HG02610 (cell line): ENCODE data around the gene TTC6.

Experiments used
- ATAC-seq: cut with Tn5 transposase; IDR thresholded peaks from one replicate; pipeline ENCODE4 v1.9.1; 2021; ENCODE audit warnings: mild to moderate bottlenecking, moderate library complexity; ENCODE audit not compliant: unreplicated experiment

The TTC6 gene

GRCh38 chr14:37585971-37586796, 9.2 kb upstream of the TTC6 start:
- ATAC-seq = no peak

DNA sequence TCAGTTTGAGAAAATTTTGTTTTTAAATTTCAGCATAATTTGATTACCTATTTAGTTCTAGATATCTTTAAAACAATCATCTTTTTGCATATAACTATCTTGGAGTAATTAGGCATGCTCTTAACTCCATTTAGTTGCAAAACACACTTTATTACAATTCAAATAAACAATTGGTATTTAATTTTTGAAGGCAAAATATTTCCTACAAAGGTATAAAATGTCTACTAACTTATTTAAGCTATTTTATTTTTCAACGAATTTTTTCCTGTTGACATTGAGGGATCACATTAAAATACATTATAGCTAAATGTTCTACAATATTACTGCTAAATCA, 8.7 kb upstream of the TTC6 start:
- no peak for ATAC-seq

- no peak for ATAC-seq
Observed at GRCh38 chr14:37587131-37587803, 8.2 kb upstream of the TTC6 start.

- ATAC-seq = no peak
Observed at GRCh38 chr14:37587881-37588666, 7.4 kb upstream of the TTC6 start.

DNA sequence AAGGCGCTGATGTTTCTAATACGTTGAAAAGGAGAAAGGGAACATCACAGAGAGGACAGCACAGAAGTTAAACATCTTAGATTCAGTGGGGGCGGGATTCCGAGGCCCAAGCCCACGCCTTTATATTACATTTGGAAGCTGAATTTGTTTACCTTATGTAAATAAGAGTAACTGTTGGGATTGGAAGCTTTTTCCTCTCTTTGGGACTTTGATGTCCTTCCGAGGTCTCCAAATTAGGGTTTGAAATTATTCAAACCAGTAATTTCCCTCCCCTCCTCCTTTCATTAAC, 6.8 kb upstream of the TTC6 start:
- no peak for ATAC-seq

DNA sequence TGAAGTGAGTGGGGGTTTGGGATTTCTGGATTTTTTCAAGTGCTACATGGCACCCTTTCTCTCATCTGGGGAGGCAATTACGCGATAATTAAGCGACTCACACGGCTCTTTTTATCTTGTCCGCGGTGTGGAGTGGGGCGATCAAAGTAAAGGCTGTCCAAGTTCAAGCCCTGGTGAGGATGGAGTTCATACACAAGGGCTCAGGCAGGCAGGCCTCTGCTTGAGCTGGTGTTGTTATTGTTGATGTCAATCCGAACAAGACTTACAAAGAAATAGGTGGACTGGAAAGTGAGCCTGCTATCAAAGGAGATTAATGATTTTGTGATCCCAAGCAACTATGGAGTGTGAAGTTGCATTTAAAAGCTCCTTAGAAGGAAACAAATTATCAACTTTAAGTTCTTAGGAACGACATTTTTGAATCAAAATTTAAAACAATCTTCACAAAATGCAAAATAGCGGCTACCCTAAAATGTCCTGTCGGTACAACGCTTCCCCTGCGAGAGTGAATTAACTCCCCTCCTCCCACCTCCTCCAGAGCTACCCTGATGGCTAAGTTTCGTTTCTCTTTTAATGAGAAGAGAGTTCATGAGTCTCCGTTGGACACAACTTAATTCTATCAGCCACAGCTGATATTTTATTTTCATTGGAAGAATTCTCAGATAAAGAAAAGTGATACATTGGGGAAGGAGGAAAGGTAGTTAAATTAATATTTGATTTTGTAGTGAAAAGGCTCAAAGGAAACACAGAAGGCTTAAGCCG, 6.3 kb upstream of the TTC6 start:
- ATAC-seq = no peak

DNA sequence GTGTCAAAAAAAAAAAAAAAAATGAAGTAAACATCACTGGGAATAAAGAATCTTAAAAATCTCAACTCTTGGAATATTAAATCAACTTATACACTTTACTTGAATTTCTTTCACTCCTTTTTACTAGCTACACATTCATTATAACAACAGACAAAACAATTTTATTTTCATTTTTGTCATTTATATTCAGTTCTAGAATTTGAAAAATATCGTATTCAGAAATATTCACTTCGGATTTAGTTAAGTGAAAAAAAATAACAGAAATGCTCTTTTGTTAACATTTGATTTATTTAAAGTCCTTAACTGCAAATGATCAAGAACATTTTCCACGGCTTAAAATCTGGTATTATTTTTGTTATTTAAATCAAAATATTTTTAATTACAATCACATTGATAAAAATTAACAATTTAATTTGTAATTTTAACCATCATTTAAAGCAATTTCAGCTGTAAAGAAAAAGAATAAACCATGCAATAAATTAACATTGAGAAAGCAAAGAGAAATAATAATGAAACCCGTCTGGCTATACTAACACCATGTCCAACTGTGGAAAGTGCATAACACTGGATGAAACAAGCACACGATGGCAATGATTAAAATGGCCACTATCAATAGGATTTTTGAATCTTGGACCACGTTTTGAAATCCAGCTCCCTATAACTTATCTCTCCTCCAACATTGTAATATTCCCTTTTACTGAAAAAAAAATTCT, 5.6 kb upstream of the TTC6 start:
- no peak for ATAC-seq

GRCh38 chr14:37590428-37591139, 4.8 kb upstream of the TTC6 start:
- ATAC-seq = no peak

DNA sequence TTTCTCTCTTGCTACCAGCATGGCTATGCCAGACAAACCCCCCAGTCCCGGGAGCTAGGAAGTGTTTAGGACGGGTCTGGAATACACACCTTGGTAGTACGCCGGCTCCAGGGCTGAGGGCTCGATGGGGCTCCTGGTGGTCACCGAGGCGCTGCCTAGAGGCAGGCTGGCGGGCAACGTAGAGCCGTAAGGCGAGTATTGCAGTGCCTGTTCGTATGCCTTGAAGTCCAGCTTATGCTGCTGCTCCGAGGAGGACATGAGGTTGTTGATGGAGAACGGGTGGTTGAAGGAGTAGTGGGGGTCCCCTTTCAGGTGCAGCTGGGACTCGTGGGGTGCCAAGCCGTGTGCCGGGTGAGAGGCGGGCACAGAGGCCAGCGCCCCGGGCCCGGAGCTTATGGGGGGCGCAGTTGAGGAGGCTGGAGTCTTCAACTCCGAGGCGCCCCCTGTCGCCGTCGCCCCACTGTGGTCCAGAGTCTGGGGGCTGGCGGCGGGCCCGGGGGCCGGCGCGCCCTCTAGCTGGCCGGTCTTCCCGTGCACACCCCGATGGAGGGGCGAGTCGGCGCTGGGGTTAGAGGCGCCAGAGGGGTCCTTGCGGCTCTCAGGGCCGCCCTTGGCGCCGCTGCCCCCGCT, 4.0 kb upstream of the TTC6 start:
- no peak for ATAC-seq

DNA sequence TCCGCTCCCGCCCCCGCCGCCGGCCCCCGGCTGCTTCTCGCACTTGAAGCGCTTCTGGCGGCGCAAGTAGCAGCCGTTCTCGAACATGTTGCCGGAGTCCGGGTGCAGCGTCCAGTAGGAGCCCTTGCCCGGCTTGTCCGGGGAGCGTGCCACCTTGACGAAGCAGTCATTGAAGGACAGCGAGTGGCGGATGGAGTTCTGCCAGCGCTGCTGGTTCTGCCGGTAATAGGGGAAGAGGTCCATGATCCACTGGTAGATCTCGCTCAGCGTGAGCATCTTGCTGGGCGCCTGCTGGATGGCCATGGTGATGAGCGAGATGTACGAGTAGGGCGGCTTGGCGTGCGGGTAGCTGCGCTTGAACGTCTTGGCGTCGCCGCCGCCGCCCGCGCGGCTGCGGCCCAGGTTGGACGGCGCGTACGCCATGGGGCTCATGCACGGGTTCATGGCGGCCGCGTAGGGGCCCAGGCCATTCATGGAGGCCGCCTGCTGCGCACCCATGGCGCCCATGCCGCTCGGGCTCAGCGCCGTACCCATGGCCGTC, 3.4 kb upstream of the TTC6 start:
- no peak for ATAC-seq

DNA sequence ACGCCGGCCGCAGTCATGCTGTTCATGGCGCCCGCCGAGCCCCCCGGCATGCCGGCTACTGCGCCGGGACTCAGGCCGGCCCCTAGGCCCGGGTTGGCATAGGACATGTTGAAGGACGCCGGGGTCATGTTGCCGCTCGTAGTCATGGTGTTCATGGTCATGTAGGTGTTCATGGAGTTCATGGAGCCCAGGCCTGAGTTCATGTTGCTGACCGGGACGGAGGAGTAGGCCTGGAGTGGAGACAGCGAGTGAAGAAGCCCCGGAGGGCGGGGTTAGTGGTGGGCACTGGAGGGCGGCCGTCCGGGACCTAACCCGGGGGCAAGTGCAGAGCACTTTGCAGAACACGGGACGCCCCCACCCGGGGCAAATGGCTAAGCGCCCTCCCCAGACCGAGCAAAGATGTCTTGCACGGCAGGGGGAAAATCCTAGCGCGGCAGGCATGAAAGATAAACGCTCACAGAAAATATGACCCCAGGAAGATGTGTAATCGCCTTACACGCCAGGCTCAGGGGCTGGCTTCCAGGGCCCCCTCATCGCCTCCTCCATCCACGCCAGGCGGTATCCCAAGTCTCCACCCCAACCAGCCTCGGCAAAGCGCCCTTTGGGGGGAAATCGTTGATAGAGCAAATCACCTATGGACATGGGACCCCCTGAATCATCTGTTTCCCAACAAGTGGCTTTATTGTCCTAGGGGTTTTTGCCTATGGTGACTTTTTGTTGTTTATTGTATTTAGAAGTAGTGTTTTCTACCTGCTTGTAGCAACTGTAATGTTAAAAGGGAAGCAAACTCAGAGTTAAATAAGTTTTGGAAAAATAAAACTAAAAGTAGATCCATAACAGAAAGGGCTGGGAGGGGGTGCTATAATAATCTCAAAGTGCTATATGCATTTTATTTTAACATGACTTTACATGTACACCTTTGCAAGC, 2.7 kb upstream of the TTC6 start:
- ATAC-seq = no peak

DNA sequence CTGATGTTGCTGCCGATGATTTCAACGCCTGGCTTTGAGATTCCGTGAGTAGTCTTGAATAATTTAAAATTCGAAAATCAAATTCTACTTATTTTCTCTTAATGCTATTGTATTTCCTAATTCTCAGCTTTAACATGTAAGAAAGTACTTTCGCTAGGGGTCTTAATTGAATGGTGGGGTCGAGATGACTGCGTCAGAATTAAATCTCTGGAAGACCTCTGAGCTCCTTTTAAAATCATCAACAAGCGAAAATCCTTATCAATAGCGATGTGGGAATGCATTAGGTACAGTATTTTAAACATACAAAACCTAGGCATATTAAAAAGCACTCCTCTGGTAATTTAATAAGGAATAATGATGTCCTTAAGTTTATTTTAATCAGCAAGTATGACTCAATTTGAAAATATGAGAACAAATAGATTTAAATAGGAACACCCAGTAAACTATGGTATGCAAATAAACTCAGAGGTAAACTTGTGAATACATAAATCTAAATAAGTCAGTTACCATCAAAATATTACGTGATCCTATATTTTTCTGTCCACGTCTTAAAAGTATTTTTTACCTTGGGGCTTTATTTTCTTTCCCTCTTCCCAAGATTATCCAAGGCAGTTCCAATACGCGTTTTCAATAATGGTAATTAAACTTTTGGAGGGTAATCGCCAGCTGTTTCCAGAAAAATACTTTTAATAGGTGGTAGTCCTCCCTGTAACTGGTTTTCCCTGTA, 1.8 kb upstream of the TTC6 start:
- ATAC-seq = no peak

GRCh38 chr14:37594238-37594970, 1.0 kb upstream of the TTC6 start:
- no peak for ATAC-seq

DNA sequence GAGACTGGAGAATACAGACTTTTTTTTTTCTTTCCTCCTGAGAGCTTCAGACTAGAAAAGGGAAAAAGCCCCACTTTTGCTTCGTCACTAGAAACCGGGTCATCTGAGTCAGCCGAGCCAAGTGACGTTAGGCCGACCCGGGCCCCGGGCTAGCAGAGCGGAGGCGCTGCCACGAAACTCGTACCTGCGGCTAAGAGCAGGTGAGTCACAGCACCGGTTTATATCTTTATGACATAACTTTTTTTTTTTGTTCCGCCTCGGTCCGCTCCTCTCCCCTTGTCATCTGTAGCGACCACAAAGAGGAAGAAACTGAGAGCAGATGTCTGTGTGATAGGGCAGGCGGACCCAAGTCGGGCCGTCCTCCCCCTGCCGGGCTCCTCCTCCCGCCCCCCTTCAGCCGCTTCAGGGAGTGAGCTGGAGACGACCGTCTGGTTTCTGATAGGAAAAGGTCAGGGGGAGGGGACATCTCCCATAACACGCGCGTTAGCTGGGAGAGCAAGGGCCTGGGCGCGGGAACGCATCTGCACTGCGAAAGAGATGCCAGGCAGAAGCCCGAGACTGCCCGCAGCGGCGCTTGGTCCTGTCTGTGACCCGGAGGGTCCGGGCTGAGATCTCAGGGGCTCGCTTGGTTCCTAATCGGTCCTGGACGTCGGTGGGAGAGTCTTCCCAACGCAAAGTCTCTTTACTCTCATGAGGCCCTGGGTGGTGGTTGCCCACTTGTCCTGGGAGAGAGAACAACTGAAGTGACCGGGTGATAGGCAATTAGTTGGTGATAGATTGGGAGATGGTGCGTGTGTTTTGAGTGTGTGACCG, 586 bp downstream of the TTC6 start:
- ATAC-seq = peak; percentile 89

DNA sequence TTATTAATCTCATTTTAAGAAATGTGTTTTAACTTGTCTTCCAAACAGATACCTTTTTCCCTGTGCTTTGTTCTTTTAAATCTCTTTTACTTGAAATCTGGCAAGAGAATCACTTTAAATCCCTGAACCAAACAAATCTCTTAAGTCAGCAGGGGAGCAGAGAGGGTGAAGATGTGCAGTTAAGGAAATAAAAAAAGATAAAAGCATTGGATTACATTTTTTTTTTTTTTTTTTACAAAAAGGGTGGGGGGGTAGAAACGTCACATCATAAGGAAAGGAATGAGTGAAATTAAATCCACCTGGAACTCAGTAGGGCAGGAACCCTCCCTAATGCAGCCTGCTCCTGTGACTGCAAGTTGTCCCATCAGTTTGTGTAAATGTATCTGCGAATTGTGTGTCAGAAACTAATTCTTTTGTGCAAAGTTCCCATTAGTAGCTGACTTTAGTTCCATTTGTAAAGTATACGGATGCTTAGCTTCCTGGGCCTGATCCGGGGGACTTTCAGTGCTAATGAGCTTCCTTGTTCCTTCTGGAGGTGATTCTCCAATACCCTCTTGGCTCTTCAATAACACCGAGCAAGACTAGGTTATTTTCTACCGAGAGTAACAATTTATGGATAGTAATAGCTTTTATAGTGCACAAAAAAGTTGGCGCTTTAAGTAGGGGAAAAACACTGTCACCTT, 1.5 kb downstream of the TTC6 start:
- no peak for ATAC-seq

DNA sequence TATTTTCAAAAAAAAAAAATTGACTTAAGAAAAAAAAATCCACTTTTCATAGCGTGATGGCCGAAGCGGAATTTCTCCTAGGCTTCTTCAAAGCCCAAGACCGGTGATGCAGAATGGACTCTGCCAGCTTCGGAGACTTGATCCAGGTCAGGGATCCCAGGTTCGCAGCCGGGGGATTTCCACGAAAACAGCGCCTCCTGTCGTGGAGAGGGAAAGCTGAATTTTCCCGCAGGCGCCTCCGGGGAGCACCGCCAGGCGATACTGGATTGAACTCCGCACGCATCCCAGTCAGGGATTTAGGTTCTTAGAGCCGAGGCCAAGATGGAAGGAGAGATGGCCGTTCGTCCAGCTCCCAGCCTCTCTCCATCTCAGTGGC, 2.1 kb downstream of the TTC6 start:
- ATAC-seq = no peak
